Stimulated activated CD4-positive, alpha-beta T cell treated with anti-CD3 and anti-CD28 coated beads, Interleukin-15, amount 100 ng/mL, for 48 hours (primary cell): Measurements from ENCODE around the gene VAMP1.
A peak's percentile ranks its signal among the peaks of the same experiment; 100 is the strongest.
"Not testable (repeated sequence)": the region's sequence is repeated elsewhere in the genome, so short reads cannot be mapped to it uniquely, and the experiment has no call there.

Source experiments
- DNase-seq, 2 donors: peaks; one replicate each; pipeline ENCODE4 v3.0.0-alpha.2; 2020; ENCODE audit warnings: low read depth in 2 of 2

The VAMP1 gene

GRCh38 chr12:6470375-6471163 is at the start of gene VAMP1:
TSS of gene VAMP1 (minus strand) at chr12:6470677. CDS start at chr12:6470531, 146 bp downstream.
- DNase-seq = peak; percentile 97 to 98

- no peak for DNase-seq
Observed at GRCh38 chr12:6520186-6520585, 49.7 kb upstream of the VAMP1 start.

GRCh38 chr12:6508087-6508486 is 37.6 kb upstream of the VAMP1 start:
- no peak for DNase-seq

GRCh38 chr12:6507102-6507998 is 36.9 kb upstream of the VAMP1 start:
- DNase-seq = no peak

- DNase-seq = no peak
Observed at GRCh38 chr12:6500466-6500865, 30.0 kb upstream of the VAMP1 start.

- DNase-seq = not testable (repeated sequence)
Observed at GRCh38 chr12:6497291-6497690, 26.8 kb upstream of the VAMP1 start.

- DNase-seq = no peak
Observed at GRCh38 chr12:6494968-6495367, 24.5 kb upstream of the VAMP1 start.

- no peak for DNase-seq
Observed at GRCh38 chr12:6494258-6494743, 23.8 kb upstream of the VAMP1 start.

GRCh38 chr12:6493497-6494257 is 23.2 kb upstream of the VAMP1 start, which contains the start of gene NCAPD2:
TSS of gene NCAPD2 (plus strand) at chr12:6494102. CDS start at chr12:6495099, 997 bp downstream.
- DNase-seq = peak; percentile 92 to 94

GRCh38 chr12:6492838-6493496 is 22.5 kb upstream of the VAMP1 start, which contains the start of gene MRPL51:
TSS of gene MRPL51 (minus strand) at chr12:6493262. CDS start at chr12:6493136, 126 bp downstream.
- DNase-seq = peak; percentile 95 to 96

GRCh38 chr12:6490673-6491072 is 20.2 kb upstream of the VAMP1 start:
- DNase-seq = not testable (repeated sequence)

GRCh38 chr12:6489449-6489848 is 19.0 kb upstream of the VAMP1 start:
- no peak for DNase-seq

GRCh38 chr12:6488240-6488639 is 17.8 kb upstream of the VAMP1 start:
- DNase-seq = no peak

GRCh38 chr12:6478416-6478815 is 7.9 kb upstream of the VAMP1 start:
- no peak for DNase-seq

- DNase-seq = not testable (repeated sequence)
Observed at GRCh38 chr12:6477601-6478377, 7.3 kb upstream of the VAMP1 start.

- DNase-seq = no peak
Observed at GRCh38 chr12:6476489-6476888, 6.0 kb upstream of the VAMP1 start.

GRCh38 chr12:6475233-6475975 is 4.9 kb upstream of the VAMP1 start:
- not testable (repeated sequence) for DNase-seq

- DNase-seq = no peak
Observed at GRCh38 chr12:6472491-6472890, 2.0 kb upstream of the VAMP1 start.

- no peak for DNase-seq
Observed at GRCh38 chr12:6471989-6472360, 1.5 kb upstream of the VAMP1 start.
